Stomach (tissue), 9 donors: Measurements from ENCODE around the gene CELF4. TPM values are rescaled to one million over a fixed set of nuclear protein-coding genes. Genes with fewer than 3 reads are reported as not detected.

Experiments
- DNase-seq, 2 donors: peaks; one replicate each; pipeline versions ENCODE4 v3.0.0 to v3.0.0-alpha.2; 2013 to 2019
- H3K27ac ChIP-seq, 5 donors: fragments of 200-600 bp in 4 of 5; sonication (generic) in 4 of 5; one replicate each; pipeline ENCODE4 v1.5.1; 2013 to 2019; ENCODE audit warnings: mild to moderate bottlenecking in 1 of 5, moderate library complexity in 1 of 5
- H3K27me3 ChIP-seq, 3 donors: fragments of 200-600 bp; sonication (generic); one replicate each; pipeline ENCODE4 v1.5.1; 2017 to 2019; ENCODE audit warnings: mixed run types in 1 of 3
- H3K36me3 ChIP-seq, 4 donors: fragments of 200-600 bp; sonication (generic); 1 replicate in 3 of 4; 2 replicates in 1 of 4; pipeline ENCODE4 v1.5.1; 2016 to 2019
- H3K4me1 ChIP-seq, 4 donors: fragments of 200-600 bp; sonication (generic); one replicate each; pipeline ENCODE4 v1.5.1; 2016 to 2019
- H3K4me3 ChIP-seq, 4 donors: fragments of 200-600 bp; sonication (generic) in 3 of 4; one replicate each; pipeline ENCODE4 v1.5.1; 2016 to 2019; ENCODE audit warnings: mild to moderate bottlenecking in 1 of 4
- H3K9me3 ChIP-seq, 4 donors: fragments of 200-600 bp; sonication (generic); one replicate each; pipeline ENCODE4 v1.5.1; 2016 to 2019
- CTCF ChIP-seq, 7 experiments: fragments of 450-650 bp in 4 of 7; fragments of 200-600 bp in 3 of 7; sonication (generic) in 3 of 7; IDR thresholded peaks; one replicate each; pipeline ENCODE4 v1.5.1; 2016 to 2019; ENCODE audit warnings: antibody characterized with exemption in 7 of 7, control low read depth in 2 of 7, mild to moderate bottlenecking in 1 of 7
- EP300 ChIP-seq: sonication (generic); formaldehyde crosslinking; IDR thresholded peaks from one replicate; pipeline ENCODE4 v1.6.1; 2017; ENCODE audit warnings: antibody characterized with exemption
- POLR2A ChIP-seq, 4 donors: fragments of 450-650 bp; IDR thresholded peaks; one replicate each; pipeline ENCODE4 v1.6.1; 2016; ENCODE audit warnings: antibody characterized with exemption in 4 of 4, control low read depth in 2 of 4, mild to moderate bottlenecking in 1 of 4, moderate library complexity in 1 of 4
- POLR2AphosphoS5 ChIP-seq, 3 donors: sonication (generic); formaldehyde crosslinking; IDR thresholded peaks; one replicate each; pipeline ENCODE4 v1.6.1; 2016; ENCODE audit warnings: antibody characterized with exemption in 3 of 3
- WGBS, 5 donors: extraction: QIAGEN DNeasy Blood & Tissue Kit in 3 of 5; methylation state at CpG; one replicate each; pipeline versions ENCODE4 v1.1.5 to v1.1.7; 2013 to 2018; 5-methylcytosine and 5-hydroxymethylcytosine counted together
- intact Hi-C: fragments of 100-400 bp; cut with DNase I; formaldehyde crosslinking; loops from one replicate; pipeline ENCODE4 v1.15.1; 2023; ENCODE audit warnings: low total_unique reads
- polyA plus RNA-seq, 3 donors: library from polyadenylated mRNA; stranded (reverse); fragments of 200-250 nt; gene quantifications; one replicate each; pipeline ENCODE4 v1.2.3, GENCODE V29; 2013
- total RNA-seq, 5 donors: library from RNA; depleted of rRNA; stranded (reverse); fragments of >200 nt; gene quantifications; one replicate each; pipeline versions ENCODE4 v1.1.0 to v1.2.3, GENCODE V29; 2014 to 2016
- donor health status: healthy with polysubstance abuse.
- donor health status: Bipolar disorder and iron deficiency.
- donor health status: healthy.

Gene CELF4
- total and polyA plus RNA-seq, 8 donors, result 0.93 to 2.4 (median 1.8) TPM; not detected in 2

DNA sequence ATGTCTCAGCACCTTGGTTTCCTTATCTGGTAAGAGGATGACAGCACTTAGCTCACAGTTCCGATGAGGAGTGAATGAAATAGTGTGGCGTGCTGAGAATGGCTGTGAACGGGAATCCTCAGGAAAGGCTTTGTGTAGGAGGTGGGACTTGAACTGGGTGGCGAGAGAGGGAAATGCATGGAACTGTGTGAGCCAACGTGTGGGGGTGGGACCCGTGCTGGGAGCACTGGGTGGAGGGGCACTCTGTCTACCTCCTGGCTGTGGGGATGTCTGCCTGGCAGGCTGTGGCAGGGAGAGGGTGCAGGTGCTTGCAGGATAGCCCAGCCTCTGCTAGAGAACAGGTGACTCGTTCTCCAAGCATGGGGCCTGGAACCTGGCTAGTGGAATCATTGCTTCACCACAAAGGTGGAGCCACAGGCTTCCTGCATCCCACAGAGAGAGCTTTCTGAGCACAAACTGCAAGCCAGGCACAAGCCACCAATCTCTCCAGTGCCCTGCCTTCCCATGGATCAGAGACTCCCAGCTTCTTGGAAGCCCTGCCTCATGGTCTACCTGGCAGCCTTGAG lies 145.2 kb downstream of the CELF4 start:
- WGBS, 5 donors, result 70 to 95% (median 79%) methylated on average over 6 to 7 of the region's 7 CpGs
- Histone ChIP-seq H3K27ac (no peak overlapping the region), H3K4me3 (no peak overlapping the region), H3K36me3 (no peaks in the 10 kb centered on the region), H3K27me3 (peaks cover 0 to 11% (median 0%) of the 10 kb centered on the region in 3 donors), H3K4me1 (no peaks in the 10 kb centered on the region), H3K9me3 (no peaks in the 10 kb centered on the region)
- TF ChIP-seq POLR2AphosphoS5 (IDR thresholded peaks at IDR 0.05) (no peak), CTCF (IDR thresholded peaks at IDR 0.05) (no peak), EP300 (no peak), POLR2A (IDR thresholded peaks at IDR 0.05) (no peak)
- intact Hi-C loops, result no loop called here
- DNase-seq, result no peak

GRCh38 chr18:37419866-37420265 lies 145.7 kb downstream of the CELF4 start:
- Histone ChIP-seq H3K27me3 (peaks cover 0 to 11% (median 0%) of the 10 kb centered on the region in 3 donors), H3K9me3 (no peaks in the 10 kb centered on the region), H3K27ac (no peak overlapping the region), H3K4me3 (no peak overlapping the region), H3K36me3 (no peaks in the 10 kb centered on the region), H3K4me1 (no peaks in the 10 kb centered on the region)
- 84 to 89% (median 87%) methylated on average over 7 of the region's 7 CpGs for WGBS, 5 donors
- TF ChIP-seq POLR2A (IDR thresholded peaks at IDR 0.05) (no peak), CTCF (IDR thresholded peaks at IDR 0.05) (no peak)
- DNase-seq, result no peak
- intact Hi-C loops, result no loop called here

DNA sequence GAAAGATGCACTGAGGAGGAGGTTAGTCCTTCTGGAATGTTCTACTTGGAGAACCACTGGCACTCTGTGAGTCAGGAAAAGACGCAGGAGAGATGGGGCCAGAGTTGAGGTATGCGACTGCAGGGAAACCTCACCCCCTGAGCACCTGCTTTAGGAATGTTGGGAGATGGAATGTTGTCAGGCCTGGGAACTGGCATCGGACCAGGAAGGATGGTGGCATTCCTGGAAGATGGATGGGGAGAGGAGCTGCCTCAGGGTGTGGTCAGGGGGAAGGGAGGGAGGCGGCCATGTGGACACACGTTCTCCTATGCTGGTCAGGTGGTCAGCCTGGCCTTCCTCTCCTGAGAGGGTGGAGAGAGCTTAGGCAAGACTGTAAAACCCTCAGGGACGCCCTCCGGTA lies 146.3 kb downstream of the CELF4 start:
- peaks cover 0 to 11% (median 0%) of the 10 kb centered on the region in 3 donors for H3K27me3 ChIP-seq
- H3K4me1 ChIP-seq, result no peaks in the 10 kb centered on the region
- no peak overlapping the region for H3K27ac ChIP-seq
- 73 to 83% (median 80%) methylated on average over 7 of the region's 7 CpGs for WGBS, 5 donors
- TF ChIP-seq POLR2A (IDR thresholded peaks at IDR 0.05) (no peak), EP300 (no peak), POLR2AphosphoS5 (IDR thresholded peaks at IDR 0.05) (no peak), CTCF (IDR thresholded peaks at IDR 0.05) (no peak)
- DNase-seq, result no peak
- no peaks in the 10 kb centered on the region for H3K36me3 ChIP-seq
- H3K4me3 ChIP-seq, result no peak overlapping the region
- intact Hi-C loops, result no loop called here
- H3K9me3 ChIP-seq, result no peaks in the 10 kb centered on the region

- DNase-seq, result no peak
- Histone ChIP-seq H3K9me3 (no peaks in the 10 kb centered on the region), H3K27ac (no peak overlapping the region), H3K36me3 (no peaks in the 10 kb centered on the region), H3K4me3 (no peak overlapping the region), H3K4me1 (no peaks in the 10 kb centered on the region), H3K27me3 (peaks cover 0 to 11% (median 0%) of the 10 kb centered on the region in 3 donors)
- 86 to 95% (median 94%) methylated on average over 1 of the region's 1 CpG for WGBS, 5 donors
- intact Hi-C loops, result no loop called here
- TF ChIP-seq CTCF (IDR thresholded peaks at IDR 0.05) (no peak), POLR2AphosphoS5 (IDR thresholded peaks at IDR 0.05) (no peak), EP300 (no peak), POLR2A (IDR thresholded peaks at IDR 0.05) (no peak)
These were observed 150.8 kb downstream of the CELF4 start for GRCh38 chr18:37414816-37415215.
